ENCODE results near the gene NDNF.

The NDNF gene, protein sequence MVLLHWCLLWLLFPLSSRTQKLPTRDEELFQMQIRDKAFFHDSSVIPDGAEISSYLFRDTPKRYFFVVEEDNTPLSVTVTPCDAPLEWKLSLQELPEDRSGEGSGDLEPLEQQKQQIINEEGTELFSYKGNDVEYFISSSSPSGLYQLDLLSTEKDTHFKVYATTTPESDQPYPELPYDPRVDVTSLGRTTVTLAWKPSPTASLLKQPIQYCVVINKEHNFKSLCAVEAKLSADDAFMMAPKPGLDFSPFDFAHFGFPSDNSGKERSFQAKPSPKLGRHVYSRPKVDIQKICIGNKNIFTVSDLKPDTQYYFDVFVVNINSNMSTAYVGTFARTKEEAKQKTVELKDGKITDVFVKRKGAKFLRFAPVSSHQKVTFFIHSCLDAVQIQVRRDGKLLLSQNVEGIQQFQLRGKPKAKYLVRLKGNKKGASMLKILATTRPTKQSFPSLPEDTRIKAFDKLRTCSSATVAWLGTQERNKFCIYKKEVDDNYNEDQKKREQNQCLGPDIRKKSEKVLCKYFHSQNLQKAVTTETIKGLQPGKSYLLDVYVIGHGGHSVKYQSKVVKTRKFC

DNA sequence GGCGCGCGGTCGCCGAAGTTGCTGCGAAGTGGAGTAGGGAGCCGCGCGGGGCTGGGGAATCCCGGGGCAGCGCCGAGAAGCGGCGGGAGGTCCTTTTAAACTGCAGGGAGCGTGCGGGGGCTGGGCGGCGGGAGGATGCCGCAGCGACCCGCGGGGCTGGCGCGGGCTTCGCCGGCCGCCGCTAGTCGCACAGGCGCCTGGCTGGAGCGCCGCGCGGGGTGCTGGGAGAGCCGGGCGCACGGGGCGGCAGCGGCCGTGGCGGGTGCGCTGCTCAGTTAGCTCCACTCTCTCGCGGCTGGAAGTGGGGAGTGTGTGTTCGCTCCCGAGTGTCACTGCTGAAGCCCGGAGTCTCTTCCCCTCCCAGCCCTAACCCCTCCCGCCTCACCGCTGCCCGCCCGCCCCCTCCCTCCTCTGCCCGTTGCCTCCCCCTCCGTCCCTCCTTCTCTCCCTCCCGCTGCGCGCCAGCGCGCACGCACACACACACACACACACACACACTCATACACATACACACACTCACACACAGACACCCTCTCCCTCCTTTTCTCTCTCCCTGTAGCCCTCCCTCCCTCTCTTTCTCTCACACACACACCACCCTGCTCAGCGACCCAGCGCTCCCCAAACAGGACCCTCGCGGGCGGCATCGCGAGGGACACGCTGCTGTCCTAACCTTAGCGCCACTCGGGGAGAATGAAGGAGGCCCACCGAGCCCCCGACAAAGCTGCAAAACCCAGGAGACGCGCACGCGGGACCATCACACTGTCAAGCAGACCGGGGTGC, at the start of gene NDNF:
TSS of gene NDNF (minus strand) at position 312 of the 780 bp plus-strand sequence. CDS start 26,698 bp downstream, outside the sequence.
- no peak for DNase-seq

DNA sequence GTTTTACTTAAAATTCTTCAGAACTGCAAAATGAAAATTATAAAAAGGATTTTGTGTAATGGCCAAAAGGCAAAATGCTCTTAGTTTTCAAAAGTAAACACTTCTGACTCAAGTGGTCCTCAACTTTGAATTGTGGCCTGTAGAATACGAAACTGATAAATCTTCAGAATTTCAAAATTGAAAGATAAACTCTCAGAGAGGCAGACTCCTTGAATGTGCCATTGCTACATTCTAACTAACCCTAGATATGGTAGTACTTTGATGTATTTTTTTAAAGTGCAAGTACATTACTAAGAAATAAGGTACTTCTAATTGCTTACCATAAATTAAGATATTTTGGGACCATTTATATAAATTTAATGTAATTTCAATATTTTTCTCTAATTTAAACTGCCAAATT, 47.4 kb upstream of the NDNF start:
- no peak for DNase-seq

DNA sequence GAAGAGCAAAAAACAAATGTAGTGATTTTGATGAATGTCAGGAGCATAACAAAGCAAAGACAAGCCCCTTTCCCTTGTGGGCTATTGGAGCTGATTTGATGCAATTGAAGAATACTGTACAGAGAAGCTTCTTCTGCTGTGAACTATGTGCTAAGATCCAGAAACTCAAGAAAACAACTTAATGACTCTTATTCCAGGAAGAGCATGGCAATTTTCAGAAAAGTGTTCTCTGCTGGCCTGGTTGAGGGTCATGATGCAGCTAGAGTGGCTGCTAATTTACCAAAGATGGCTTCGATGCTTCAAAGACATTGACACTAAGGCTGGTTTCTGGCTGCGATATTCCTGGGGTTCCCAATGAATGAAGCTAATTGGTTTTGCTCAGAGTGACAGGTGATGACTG, 46.0 kb upstream of the NDNF start:
- no peak for DNase-seq

DNA sequence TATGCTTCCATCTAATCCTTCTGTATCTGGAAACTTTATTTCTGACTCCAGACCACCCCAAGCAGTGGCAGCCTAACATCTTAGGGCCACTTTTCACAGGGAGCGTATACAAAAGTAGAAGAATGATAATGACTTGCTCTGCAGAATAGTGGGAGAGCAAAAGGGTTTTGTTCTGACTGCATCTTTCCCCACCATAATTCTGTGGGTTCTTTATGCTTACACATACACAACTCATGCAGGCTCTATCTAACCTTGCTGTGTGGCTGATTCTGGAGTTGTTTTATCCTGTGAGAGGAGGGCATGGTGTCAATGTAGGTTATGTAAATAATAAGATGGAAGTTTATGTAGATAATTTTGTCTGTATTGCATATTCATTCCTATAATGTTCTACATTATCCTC, 42.4 kb upstream of the NDNF start:
- DNase-seq, result no peak

DNA sequence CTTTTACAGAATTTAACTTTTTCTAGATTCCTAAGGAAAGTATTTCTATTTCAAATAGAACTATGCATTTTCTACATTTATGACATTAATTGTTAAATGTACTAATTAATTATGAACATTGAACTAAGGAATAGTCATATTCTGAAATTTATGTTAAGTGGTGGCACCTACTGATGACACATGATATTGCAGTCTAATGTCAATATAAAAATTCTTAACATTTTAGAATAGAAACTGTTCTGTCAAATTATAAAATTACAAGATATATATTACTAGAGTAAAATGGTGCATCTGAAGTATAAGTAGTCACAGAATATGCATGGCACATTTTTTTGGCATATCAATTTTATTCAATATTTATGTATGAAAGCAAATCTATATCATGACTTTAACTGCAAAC, 40.2 kb upstream of the NDNF start:
- no peak for DNase-seq

DNA sequence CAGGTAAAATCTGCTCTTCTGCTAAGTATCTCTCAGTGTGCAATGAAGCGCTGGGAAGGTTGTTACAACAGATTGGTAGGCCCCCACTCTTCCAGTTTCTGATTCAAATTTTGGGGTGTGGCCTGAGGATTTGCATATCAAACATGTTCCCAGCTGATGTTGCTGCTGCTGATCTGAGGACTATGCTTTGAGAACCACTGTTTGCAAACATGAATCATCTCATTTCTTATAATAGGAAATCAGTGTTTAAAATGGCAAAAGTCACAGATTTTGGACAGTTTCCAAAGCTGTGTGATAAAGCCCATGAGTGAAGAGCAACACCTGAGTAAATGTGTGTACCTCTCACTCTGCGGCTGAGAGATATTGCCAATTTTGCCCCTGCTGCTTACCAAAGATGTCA, 36.2 kb upstream of the NDNF start:
- DNase-seq, result no peak

DNA sequence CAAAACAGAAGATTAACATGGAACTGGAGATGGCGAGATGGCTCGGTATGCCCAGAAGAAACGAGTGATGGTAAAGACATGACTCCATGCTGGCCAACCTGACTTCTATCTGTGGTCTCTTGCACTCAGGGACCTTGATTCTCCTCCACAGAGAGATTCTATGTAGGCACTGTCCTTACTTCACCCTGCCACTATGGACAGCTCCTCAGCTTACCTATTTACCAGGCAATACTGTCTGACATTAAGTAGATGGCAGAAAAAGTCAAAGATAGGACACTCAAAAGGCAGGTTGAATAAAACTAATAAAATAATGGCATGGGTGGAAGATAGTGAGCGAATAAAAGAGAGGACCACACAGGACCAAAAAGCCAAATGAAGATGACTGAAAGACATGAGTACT, 35.2 kb upstream of the NDNF start:
- DNase-seq, result no peak

DNA sequence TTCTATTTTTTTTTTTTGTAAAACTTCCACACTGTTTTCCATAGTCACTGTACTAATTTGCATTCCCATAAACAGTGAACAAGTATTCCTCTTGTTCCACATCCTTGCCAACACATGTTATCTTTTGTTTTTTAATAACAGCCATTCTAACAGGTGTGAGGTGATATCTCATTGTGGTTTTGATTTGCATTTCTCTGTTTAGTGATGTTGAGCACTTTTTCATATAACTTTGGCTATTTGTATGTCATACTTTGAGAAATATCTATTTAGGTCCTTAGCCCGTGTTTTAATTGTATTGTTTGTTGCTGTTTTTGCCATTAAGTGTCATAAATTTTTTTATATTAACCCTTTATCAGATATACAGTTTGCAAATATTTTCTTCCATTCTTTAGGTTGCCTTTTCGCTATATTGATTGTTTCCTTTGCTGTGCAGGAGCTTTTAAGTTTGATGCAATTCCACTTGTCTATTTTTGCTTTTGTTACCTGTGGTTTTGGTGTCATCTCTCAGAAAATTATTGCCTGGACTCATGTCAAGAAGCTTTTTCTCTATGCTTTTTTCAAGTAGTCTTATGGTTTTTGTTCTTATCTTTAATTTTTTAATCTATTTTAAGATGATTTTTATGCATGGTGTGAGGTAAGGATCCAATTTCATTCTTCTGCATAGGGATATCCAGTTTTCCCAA, 27.9 kb upstream of the NDNF start:
- no peak for DNase-seq

DNA sequence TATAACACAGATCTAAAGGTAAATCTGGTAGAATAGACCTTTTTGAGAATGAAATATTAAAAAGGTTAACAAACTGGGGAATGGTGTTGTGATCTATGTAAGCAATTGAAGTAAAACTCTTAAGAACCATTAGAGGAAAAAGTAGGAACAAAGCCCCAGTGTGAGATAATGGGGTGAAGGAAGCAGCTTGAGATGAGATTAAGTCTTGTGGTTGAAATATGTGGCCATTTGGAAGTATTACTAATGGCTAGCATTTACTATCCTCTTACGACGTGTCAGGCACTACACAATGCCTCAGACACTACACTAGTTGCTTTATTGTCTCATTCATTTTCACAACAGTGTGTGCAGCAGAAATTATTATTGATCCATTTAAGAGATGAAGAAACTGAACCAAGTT, 25.9 kb upstream of the NDNF start:
- no peak for DNase-seq

DNA sequence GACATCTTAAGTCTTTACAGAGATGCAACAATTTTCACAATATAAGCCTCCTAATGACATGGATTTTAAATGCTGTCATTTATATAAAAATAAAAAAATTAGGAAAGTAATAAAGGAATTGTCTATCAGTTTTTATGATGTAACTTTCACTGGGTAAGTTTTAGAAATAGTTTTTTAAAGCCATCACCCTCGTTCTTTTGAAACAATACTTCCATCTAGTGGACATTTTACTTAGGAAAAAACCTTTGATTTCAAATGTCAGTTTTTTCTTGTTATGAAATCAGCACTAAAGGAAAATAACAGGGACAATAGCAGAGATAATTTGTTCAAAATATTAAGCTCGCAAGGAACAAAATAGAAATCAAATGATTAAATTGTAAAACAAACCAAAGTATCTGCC, 24.3 kb upstream of the NDNF start:
- no peak for DNase-seq

DNA sequence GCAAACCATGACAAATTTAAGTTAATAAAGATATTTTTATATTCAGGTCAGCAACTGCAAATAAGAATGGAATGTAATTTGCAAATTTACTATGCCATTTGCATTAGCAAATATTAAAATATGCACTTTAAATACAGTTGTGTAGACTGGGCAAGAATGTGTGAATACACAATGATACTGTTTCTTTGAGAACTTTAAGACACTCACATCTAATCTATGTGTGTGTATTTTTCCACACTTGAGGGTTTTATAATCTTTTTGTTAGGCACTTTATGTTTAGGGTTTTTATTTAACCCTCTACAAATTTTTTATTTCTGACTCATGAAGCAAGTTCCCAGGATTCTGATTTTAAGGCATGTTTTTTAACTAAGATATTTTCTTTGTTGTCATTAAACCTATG, 23.9 kb upstream of the NDNF start:
- no peak for DNase-seq

DNA sequence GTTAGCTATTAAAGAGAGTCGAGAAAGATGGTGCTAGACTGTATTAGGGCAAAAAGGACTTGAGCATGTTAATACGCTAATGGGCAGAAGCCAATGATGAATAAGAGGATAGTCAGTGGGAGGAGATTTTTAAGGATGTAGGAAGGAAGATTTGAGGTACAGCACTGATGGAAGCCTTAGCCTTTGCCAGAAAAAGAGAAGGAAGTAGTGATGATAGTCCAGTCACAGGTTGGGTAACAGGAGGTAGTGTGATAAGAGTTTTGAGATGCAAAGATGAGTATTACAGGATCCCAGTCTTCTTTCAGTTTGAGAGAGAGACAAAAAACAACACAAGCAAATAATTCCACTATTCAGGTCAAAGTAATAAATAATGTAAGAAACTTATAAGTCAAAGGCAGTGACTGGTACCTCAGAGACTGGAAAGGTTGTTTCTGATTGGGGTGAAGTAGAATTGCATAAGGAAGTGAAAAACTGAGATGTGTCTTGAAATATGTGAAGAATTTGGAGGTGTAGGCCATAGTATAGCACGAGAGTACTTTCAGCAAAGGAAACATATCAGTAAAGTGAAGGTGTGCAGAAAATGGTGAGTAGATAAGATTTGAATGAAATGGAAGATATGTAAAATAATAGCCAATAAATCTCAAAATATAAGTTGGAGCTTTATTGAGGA, 22.1 kb upstream of the NDNF start:
- DNase-seq, result no peak

DNA sequence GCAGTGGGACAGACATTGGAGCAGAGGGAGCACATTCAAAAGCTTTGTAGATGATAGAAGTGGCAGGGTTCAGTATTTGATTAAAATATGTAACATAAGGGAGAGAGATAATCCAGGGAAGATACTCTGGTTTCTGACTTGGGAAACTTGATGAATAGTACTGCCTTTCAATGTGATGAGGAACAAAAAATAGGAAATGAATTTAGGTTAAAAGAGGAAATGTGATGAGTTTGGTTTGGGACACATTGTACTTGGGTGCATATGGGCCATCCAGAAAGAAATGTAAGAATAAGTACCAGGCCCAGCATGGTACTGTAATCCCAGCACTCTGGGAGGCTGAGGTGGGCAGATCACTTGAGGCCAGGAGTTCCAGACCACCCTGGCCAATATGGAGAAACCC, 20.9 kb upstream of the NDNF start:
- no peak for DNase-seq

DNA sequence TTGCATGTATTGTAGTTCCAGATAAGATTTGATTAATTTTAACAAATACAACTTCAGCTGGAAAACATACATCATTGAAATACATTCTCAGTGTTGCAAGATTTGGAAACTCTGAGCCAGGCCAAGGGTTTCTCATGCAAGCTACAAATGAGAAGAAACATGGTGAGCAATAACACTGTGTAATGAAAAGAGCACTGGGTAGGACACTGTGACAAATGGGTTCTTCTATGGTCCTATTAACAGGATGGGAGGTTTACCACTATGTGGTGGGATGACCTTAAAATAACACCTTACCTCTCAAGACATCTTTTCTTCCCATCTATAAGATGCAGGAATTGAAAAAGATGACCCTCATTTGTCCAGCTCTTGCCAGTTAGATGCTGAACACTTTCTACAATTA, 19.6 kb upstream of the NDNF start:
- no peak for DNase-seq

DNA sequence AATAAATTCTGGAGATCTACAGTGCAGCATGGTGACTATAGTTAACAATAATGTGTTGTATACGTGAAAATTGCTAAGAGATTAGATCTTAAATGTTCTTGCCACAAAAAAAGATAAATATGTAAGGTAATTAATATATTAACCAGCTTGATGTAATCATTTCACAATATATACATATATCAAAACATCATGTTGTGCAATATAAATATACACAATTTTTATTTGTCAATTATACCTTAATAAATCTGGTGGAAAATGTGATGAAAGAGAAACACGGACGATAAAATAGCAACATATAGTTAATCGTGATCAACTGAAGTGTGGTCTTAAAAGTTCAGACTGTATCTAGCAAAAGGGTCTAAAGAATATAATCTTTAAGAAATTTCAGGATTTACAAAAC, 16.5 kb upstream of the NDNF start:
- DNase-seq, result no peak

DNA sequence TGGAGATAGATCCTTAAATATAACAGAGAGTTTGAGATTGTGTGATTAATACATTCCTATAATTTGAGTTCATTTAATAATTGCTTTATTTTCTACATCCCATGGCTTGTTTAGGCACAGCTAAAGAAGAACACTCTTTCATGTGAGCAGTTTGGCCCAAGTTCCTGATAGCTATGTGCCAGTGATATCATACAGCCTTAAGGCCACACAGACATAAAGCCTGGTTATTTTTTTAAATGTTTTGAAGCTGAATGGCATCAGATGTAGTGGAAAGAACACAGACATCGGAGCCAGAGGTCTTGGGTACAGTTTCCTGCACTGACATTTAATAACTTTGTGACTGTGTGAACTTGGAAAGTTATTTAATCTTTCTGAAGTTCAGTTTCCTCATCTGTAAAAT, 7.0 kb upstream of the NDNF start:
- no peak for DNase-seq

DNA sequence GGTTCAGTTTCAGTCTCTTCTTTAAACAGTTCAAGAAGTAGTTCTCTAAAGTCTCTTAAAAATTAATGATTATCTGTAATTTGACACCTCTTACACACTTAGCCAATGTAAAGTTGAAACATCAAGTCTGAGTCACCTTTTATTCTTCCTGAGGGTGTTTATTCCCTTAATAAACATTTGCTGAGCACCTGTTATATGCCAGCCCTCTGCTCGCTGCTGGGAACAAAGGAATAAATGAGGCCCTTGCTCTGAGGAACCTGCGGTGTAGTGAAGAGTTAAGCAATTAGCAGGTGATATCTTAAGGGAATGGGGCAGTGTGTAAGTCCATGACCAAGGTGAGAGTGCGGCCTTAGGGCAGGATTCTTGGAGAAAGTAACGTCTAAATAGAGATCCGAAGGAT, 5.2 kb upstream of the NDNF start:
- no peak for DNase-seq

DNA sequence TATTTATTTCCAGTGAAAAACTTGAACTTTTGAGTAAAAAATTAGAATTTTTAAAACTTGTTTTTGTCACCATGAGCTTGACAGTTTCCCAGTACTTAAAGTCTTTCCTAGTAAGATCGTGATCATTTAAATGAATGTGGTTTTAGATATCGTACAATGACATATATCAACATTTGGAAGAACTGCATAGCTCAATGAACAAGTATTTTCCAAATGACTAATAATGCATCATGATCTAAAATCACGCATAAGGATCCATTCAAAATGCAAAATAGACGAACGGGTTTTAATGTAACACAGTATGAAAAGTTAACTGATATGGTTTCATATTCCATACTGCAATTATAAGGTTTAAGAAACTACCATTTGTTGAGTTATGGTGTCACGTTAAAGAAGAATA, 4.1 kb upstream of the NDNF start:
- no peak for DNase-seq

DNA sequence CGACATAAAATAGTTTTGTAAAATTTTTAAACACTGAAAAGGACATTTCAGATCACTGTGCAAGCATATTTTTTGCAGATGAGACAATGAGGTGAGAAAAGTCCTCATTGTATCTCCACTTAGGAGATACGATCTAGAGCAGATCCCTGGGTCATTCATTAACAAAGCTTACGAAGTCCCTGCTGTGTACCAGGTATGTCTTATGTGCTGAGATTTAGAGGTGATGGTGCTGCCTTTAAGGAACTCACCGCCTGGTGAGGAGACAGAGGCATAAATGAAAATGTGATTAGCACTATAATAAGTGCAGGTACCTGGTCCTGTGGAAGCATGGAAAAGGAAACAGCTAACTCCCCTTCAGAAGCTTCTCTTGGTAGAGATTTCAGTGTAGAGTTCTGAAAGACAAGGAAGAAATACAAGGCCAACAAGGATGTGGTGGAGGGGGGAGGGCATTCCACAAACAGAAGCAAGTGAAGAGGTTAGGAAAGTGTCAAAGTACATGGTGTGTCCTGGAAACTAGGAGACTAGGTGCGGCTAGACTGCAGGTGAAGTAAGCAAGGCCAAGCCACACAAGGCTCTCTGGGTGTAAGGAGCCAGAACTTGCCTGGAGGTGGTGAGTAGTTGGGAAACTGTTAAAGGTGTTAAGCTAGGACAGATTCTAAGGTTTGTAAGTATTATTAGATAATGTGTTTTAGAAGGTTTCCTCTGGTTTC, 1.5 kb upstream of the NDNF start:
- DNase-seq, result no peak

DNA sequence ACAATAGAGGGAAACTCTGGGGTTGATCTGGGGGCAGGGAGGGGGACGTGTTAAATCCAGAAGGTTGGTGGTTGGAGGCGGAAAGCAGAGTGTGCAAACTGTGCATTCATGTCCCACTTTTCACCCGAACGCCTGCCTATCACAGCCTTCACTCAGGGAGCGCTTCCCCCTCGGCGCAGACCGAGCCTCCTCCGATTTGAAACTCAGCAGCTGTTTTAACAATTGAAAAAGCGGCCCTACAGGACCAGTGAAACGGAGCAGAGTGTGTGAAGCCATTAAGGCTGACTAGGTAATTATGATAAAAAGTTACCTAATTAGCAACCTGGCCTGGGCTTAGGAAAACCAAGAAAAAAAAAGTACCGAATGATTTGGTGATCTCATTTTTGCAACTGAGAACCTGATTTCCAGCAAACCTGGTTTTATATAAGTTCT, 685 bp upstream of the NDNF start:
- DNase-seq, result no peak

DNA sequence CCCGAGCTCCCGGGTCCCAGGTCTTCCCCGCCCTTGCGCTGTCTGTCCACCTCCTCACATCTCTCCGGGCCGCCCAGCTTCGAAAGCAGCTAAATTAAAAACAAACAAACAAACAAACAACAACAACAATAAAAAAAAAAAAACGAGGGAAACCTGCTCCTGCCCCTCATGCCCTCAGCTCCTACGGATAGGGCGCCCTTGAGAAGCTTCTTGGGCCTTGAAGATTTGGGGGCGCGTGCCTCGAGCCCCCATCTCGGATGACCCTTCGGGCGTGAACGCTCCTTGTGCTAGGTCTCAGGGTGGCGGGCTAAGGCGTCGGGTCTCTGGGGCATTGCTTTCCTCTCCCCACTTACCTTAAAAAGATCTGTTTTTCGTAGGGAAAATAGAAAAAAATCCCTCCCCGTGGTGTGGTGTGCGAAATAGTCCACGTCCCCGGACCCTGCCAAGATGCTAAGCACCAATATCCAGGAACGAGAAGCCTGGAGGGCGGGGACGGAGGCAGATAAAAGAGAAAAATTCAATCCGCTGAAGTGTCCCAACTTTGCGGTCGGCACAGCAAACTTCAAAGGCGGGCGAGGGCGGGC, 603 bp downstream of the NDNF start:
- DNase-seq, result no peak
